DMS53 treated with DMSO at 0.1 percent for 48 hours (cell line): Measurements from ENCODE around the gene SLCO2A1.

Experiments
- DNase-seq: peaks from one replicate; lab custom pipeline; 2025; ENCODE audit not compliant: unreplicated experiment; lab: John Stamatoyannopoulos, UW

SLCO2A1 gene

GRCh38 chr3:133914839-133915600, 114.7 kb downstream of the SLCO2A1 start:
- DNase-seq, result no peak

GRCh38 chr3:133910422-133910821, 119.3 kb downstream of the SLCO2A1 start:
- DNase-seq, result no peak

GRCh38 chr3:133905376-133905775, 124.3 kb downstream of the SLCO2A1 start:
- DNase-seq, result no peak

GRCh38 chr3:133901847-133902246, 127.9 kb downstream of the SLCO2A1 start:
- DNase-seq, result no peak

- DNase-seq, result no peak
These were observed 128.6 kb downstream of the SLCO2A1 start for GRCh38 chr3:133901083-133901482.

DNA sequence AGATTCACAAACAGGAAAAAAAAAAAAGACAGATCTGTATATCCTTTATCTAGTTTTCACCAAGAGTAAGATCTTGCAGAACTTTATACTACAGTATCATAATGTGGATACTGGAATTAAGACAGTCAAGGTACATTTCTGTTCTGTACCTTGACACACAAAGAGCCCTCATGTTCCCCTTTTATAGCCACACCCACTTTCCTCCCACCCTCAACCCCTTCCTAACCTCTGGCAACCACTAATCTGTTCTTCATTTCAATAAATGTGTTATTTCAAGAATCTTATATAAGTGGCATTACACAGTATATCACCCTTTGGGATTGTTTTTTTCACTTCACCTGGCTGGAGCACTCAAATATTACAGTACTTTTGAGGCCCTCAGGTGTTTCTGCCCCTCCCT, 130.4 kb downstream of the SLCO2A1 start:
- DNase-seq, result no peak

GRCh38 chr3:133897547-133897946, 132.2 kb downstream of the SLCO2A1 start:
- DNase-seq, result no peak

GRCh38 chr3:133896002-133896761, 133.5 kb downstream of the SLCO2A1 start:
- no peak for DNase-seq

- DNase-seq, result no peak
These were observed 134.3 kb downstream of the SLCO2A1 start, which contains the start of gene RAB6B for GRCh38 chr3:133895208-133896001. RAB6B (minus strand) TSS chr3:133895882; CDS start chr3:133895466, 416 bp downstream.

- no peak for DNase-seq
These were observed 135.1 kb downstream of the SLCO2A1 start for GRCh38 chr3:133894353-133895207.

- no peak for DNase-seq
These were observed 135.9 kb downstream of the SLCO2A1 start for GRCh38 chr3:133893683-133894352.

- DNase-seq, result no peak
These were observed 137.0 kb downstream of the SLCO2A1 start for GRCh38 chr3:133892541-133893231.

DNA sequence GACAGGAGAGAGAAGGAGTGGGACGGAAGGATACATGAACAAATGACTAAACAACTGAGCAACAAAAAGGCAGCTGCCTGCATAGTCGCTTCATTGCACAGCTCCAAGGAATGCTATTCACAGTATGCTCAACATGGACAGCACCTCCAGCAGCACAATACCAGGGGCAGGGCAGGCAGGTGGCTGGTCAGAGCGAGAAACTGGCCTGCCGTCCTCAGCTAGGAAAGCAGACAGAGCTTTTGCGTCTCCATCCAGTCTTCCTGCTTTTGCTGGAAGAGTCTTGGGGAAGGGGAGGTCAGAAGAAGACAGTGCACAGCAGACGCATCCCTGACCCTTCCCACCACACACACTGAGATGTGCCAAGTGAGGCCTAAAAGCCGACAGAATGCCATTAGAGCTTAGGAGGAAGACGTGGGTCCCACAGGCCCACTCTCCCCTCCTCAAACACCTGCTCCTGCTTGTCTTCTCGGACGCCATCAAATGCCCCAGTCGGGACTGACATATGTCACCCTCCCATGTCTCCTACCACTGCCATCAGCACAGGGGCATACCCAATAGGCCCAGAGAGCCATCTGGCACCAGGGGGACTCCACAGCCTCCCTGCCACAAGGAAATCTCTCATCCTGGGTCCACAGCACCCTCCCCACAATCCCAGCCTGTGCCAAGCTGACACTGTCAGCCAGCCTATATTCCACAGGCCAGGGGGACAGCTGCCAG, 137.9 kb downstream of the SLCO2A1 start:
- DNase-seq, result no peak

DNA sequence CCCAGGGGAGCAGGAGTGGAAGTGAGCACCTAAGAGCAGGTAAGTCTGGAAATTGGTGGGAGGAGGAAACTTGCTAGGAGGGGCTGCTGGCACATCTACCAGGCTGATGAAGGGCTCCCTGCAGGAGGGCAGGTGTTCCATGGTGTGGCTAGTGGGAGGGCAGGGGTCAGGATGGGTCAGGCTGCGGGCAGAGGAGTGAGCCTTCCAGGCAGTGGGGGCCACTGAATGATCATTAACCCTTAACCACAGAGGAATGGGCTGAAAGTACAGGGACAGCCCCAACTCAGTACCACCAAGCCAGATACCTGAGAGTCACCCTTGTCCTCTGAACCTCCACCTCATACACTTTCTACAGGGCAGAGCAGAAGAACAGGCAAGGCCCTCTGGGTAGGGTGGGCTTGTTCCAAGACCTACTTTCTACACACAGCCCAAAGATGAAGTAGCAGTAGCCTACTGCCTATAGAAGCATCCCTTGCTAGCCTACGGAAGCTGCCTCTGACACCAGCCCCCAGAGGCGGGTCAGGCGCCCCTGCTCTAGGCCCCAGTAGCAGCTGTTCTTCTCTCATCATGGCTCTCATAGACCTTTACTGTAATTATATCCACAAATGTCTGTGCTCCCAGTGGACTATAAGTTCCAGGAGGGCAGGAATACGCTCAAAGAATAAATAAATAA, 138.6 kb downstream of the SLCO2A1 start:
- no peak for DNase-seq

DNA sequence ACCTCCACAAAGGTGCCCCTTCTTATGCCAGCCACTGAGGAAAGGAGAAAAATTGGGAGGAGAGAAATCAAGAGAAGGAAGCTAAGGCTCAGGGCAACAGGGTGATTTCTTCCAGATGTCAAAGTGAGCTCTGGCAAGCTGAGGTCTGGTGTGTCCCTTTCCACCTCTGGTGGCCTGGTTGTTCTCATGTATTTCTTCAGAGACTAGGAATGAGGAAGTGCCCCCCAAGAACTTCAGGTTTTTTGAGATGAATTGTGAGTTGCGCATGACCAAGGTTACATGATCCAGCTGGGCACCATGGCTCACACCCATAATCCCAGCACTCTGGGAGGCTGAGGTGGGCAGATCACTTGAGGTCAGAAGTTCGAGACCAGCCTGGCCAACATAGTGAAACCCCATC, 139.7 kb downstream of the SLCO2A1 start:
- DNase-seq, result no peak

GRCh38 chr3:133888726-133889340, 140.9 kb downstream of the SLCO2A1 start:
- DNase-seq, result no peak

DNA sequence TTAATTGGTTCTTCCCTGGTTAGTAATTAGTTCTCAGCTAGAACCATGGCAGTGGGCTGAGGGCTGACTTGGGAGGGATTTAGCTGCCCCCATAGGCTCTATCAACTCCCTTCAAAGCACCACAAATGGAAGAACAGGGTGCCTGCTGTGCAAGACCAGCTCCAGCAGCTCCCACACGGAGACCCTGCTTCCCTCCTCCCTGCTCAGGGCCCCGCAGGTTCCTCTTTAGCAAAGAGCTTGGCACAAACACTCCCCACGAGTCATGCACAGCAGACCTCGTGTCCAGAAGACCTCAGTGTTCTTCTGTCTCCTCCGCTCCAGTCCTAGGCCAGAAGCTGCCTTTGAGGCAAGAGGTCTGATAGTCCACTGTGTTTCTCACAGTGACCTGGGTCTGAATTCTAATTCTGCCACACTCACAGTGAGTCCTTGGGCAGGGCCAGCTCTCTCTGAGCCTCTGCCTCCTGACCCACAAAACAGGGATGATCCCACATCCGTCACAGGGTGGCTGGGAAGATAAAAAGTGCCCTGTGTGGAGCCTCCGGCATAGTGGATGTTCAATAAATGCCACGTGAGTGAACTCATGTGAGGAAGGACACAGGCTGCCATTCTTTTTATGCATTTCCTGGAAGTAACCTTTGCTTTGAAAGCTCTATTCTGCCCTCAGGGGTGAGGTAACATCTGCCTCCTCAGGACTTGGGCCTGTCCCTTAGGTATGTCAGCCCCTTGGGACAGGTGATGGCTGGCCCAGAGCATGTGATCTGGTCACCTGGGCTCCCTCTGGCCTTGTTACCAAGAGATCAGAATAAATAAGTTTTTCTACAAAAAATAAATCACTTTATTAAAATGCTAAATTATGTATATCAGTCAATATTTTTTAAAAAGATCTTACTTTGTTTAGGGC, 141.7 kb downstream of the SLCO2A1 start:
- DNase-seq, result no peak
